ENCODE results near the gene SPEN.

DNA sequence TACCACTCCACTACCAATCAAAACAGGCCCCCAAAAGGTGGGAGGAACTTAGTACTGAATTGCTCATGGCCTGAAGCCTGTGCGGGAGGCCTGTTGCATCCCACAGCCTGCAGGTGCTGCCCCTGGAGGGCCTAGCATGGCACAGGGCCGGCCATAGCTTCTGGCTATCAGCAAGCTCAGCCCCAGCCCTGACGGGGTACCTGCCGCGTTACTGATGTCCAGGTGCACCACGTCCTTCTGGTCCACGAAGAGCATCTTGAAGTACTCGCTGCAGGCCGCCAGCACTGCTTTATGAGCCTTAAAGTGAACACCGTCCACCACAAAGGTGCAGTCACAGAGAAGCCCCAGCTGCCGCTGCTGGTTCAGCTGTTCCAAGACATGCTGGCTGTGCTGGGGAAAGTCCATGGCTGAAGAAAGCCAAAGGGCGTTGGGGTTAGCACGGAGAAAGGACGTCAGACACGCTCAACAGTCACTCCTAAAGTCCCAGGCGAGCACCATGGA is 100.6 kb downstream of the SPEN start:
- TF ChIP-seq, protein P1, sequence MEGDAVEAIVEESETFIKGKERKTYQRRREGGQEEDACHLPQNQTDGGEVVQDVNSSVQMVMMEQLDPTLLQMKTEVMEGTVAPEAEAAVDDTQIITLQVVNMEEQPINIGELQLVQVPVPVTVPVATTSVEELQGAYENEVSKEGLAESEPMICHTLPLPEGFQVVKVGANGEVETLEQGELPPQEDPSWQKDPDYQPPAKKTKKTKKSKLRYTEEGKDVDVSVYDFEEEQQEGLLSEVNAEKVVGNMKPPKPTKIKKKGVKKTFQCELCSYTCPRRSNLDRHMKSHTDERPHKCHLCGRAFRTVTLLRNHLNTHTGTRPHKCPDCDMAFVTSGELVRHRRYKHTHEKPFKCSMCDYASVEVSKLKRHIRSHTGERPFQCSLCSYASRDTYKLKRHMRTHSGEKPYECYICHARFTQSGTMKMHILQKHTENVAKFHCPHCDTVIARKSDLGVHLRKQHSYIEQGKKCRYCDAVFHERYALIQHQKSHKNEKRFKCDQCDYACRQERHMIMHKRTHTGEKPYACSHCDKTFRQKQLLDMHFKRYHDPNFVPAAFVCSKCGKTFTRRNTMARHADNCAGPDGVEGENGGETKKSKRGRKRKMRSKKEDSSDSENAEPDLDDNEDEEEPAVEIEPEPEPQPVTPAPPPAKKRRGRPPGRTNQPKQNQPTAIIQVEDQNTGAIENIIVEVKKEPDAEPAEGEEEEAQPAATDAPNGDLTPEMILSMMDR (conservative IDR thresholded peaks at IDR 0.05; ENCODE audit: low read depth in 2 of 2): no peak
- TF ChIP-seq EZH2phosphoT487 (IDR thresholded peaks at IDR 0.05; ENCODE audit: unreplicated experiment): no peak
- no peak for TF ChIP-seq ZNF114 (CRISPR knock-in tag; IDR thresholded peaks at IDR 0.05)
- no peak for TF ChIP-seq POLR2AphosphoS5 (IDR thresholded peaks at IDR 0.05; ENCODE audit: low read depth)
- TF ChIP-seq, protein P2, sequence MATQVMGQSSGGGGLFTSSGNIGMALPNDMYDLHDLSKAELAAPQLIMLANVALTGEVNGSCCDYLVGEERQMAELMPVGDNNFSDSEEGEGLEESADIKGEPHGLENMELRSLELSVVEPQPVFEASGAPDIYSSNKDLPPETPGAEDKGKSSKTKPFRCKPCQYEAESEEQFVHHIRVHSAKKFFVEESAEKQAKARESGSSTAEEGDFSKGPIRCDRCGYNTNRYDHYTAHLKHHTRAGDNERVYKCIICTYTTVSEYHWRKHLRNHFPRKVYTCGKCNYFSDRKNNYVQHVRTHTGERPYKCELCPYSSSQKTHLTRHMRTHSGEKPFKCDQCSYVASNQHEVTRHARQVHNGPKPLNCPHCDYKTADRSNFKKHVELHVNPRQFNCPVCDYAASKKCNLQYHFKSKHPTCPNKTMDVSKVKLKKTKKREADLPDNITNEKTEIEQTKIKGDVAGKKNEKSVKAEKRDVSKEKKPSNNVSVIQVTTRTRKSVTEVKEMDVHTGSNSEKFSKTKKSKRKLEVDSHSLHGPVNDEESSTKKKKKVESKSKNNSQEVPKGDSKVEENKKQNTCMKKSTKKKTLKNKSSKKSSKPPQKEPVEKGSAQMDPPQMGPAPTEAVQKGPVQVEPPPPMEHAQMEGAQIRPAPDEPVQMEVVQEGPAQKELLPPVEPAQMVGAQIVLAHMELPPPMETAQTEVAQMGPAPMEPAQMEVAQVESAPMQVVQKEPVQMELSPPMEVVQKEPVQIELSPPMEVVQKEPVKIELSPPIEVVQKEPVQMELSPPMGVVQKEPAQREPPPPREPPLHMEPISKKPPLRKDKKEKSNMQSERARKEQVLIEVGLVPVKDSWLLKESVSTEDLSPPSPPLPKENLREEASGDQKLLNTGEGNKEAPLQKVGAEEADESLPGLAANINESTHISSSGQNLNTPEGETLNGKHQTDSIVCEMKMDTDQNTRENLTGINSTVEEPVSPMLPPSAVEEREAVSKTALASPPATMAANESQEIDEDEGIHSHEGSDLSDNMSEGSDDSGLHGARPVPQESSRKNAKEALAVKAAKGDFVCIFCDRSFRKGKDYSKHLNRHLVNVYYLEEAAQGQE (IDR thresholded peaks at IDR 0.05; ENCODE audit: unreplicated experiment): no peak
- TF ChIP-seq, protein P3, sequence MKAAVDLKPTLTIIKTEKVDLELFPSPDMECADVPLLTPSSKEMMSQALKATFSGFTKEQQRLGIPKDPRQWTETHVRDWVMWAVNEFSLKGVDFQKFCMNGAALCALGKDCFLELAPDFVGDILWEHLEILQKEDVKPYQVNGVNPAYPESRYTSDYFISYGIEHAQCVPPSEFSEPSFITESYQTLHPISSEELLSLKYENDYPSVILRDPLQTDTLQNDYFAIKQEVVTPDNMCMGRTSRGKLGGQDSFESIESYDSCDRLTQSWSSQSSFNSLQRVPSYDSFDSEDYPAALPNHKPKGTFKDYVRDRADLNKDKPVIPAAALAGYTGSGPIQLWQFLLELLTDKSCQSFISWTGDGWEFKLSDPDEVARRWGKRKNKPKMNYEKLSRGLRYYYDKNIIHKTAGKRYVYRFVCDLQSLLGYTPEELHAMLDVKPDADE (IDR thresholded peaks at IDR 0.05): no peak
- TF ChIP-seq EZH2 (IDR thresholded peaks at IDR 0.05; ENCODE audit: low read depth, unreplicated experiment): no peak
- no peak for TF ChIP-seq JUNB (IDR thresholded peaks at IDR 0.05; ENCODE audit: unreplicated experiment)
- TF ChIP-seq NANOG (IDR thresholded peaks at IDR 0.05; ENCODE audit: borderline replicate concordance): no peak
- no peak for TF ChIP-seq CREB1 (CRISPR knock-in tag; IDR thresholded peaks at IDR 0.05; ENCODE audit: low read depth)
- TF ChIP-seq ZNF331 (CRISPR knock-in tag; IDR thresholded peaks at IDR 0.05; ENCODE audit: low read depth): no peak

Data from GM23338 (cell line).